Frontal cortex (tissue), 4 donors: ENCODE measurements around the gene GM2A. TPM values are rescaled to one million over a fixed set of nuclear protein-coding genes. Genes with fewer than 3 reads are reported as not detected.
"Not testable (repeated sequence)": the region's sequence is repeated elsewhere in the genome, so short reads cannot be mapped to it uniquely, and the experiment has no call there.

ENCODE experiments used
- DNase-seq, 2 donors: peaks; one replicate each; pipeline ENCODE4 v3.0.0; 2012; ENCODE audit warnings: low spot score in 2 of 2
- FAIRE-seq: peaks from 2 replicates; lab custom pipeline; 2012; peaks lifted over from hg19 to GRCh38; lab: Jason Lieb, UNC
- total RNA-seq: library from RNA; depleted of rRNA; stranded (reverse); fragments of >200 nt; gene quantifications from one replicate; pipeline ENCODE4 v1.2.3, GENCODE V29; 2014
- donor health status: control.
- donor health status: control.
- donor health status: control.

Gene GM2A
- total RNA-seq, 1 donor from 2014 or later = 7.3 TPM

GRCh38 chr5:151281001-151281639 lies 28.1 kb downstream of the GM2A start:
- DNase-seq (no peak), FAIRE-seq (no peak)

- DNase-seq = no peak
- no peak for FAIRE-seq
Measured at GRCh38 chr5:151283120-151283825, 30.3 kb downstream of the GM2A start.

GRCh38 chr5:151284392-151284967 lies 31.5 kb downstream of the GM2A start:
- FAIRE-seq (no peak), DNase-seq (no peak)

- FAIRE-seq (no peak), DNase-seq (no peak)
Measured at GRCh38 chr5:151285683-151286082, 32.7 kb downstream of the GM2A start.

GRCh38 chr5:151286246-151286645 lies 33.3 kb downstream of the GM2A start:
- FAIRE-seq = no peak
- no peak for DNase-seq

- FAIRE-seq = no peak
Measured at GRCh38 chr5:151288180-151288579, 35.2 kb downstream of the GM2A start.

GRCh38 chr5:151293624-151294023 lies 40.6 kb downstream of the GM2A start:
- FAIRE-seq = no peak
- no peak for DNase-seq

More at GRCh38 chr5:151288180-151288579, 35.2 kb downstream of the GM2A start:
- DNase-seq = no peak

GRCh38 chr5:151295138-151295537 lies 42.2 kb downstream of the GM2A start:
- no peak for DNase-seq
- no peak for FAIRE-seq

GRCh38 chr5:151295791-151296477 lies 42.9 kb downstream of the GM2A start:
- FAIRE-seq (no peak), DNase-seq (no peak)

GRCh38 chr5:151296478-151296830 lies 43.5 kb downstream of the GM2A start:
- FAIRE-seq (no peak), DNase-seq (no peak)

- FAIRE-seq = no peak
- DNase-seq = no peak
Measured at GRCh38 chr5:151296974-151297373, 44.0 kb downstream of the GM2A start.

- DNase-seq (no peak), FAIRE-seq (no peak)
Measured at GRCh38 chr5:151298063-151298855, 45.3 kb downstream of the GM2A start.

- no peak for DNase-seq
- no peak for FAIRE-seq
Measured at GRCh38 chr5:151303666-151304065, 50.7 kb downstream of the GM2A start, which contains the start of gene SLC36A3. SLC36A3 (minus strand) TSS chr5:151303766; CDS start chr5:151303354, 412 bp downstream.

GRCh38 chr5:151309266-151309665 lies 56.3 kb downstream of the GM2A start:
- not testable (repeated sequence) for FAIRE-seq, DNase-seq

GRCh38 chr5:151309821-151310220 lies 56.8 kb downstream of the GM2A start:
- not testable (repeated sequence) for FAIRE-seq, DNase-seq

GRCh38 chr5:151310932-151311331 lies 57.9 kb downstream of the GM2A start:
- FAIRE-seq (no peak), DNase-seq (no peak)

GRCh38 chr5:151312756-151313324 lies 59.9 kb downstream of the GM2A start:
- FAIRE-seq (no peak), DNase-seq (no peak)

- DNase-seq = no peak
- FAIRE-seq = no peak
Measured at GRCh38 chr5:151313357-151313756, 60.4 kb downstream of the GM2A start.

- DNase-seq = peak; percentile 41 to 49
- FAIRE-seq = no peak
Measured at GRCh38 chr5:151315998-151316597, 63.1 kb downstream of the GM2A start.
